Stimulated activated effector memory CD8-positive, alpha-beta T cell treated with anti-CD3 and anti-CD28 coated beads, Interleukin-12 subunit alpha, Interleukin-12 subunit beta, amount 100 ng/mL, for 72 hours (primary cell): Measurements from ENCODE around the gene NDUFAF2.
A peak's percentile ranks its signal among the peaks of the same experiment; 100 is the strongest.
"Not testable (repeated sequence)": the region's sequence is repeated elsewhere in the genome, so short reads cannot be mapped to it uniquely, and the experiment has no call there.

Experiments used
- ATAC-seq: fragments of 150-1000 bp; cut with Tn5 transposase; 2 replicates; pipeline ENCODE4 v1.10.0; 2021
- DNase-seq, 2 donors: peaks; one replicate each; pipeline ENCODE4 v3.0.0; 2021 to 2022; ENCODE audit warnings: low spot score in 2 of 2
- H3K27ac Mint-ChIP-seq: one replicate; pipeline ENCODE4 v1.8.0; 2022; ENCODE audit warnings: mild to moderate bottlenecking, mixed read lengths
- H3K36me3 Mint-ChIP-seq: one replicate; pipeline ENCODE4 v1.8.0; 2022; ENCODE audit warnings: mild to moderate bottlenecking, mixed read lengths
- H3K4me1 Mint-ChIP-seq: one replicate; pipeline ENCODE4 v1.8.0; 2022; ENCODE audit warnings: mixed read lengths
- H3K4me3 Mint-ChIP-seq: one replicate; pipeline ENCODE4 v1.8.0; 2022; ENCODE audit warnings: mild to moderate bottlenecking, mixed read lengths
- H3K9me3 Mint-ChIP-seq: one replicate; pipeline ENCODE4 v1.8.0; 2022; ENCODE audit warnings: mixed read lengths

The NDUFAF2 gene

GRCh38 chr5:60972231-60972630 is 27.2 kb downstream of the NDUFAF2 start:
- no peaks in the 10 kb centered on the region for H3K36me3 Mint-ChIP-seq
- H3K9me3 Mint-ChIP-seq, result peaks cover 23% of the 10 kb centered on the region
- peaks cover 17% of the 10 kb centered on the region for H3K4me1 Mint-ChIP-seq
- ATAC-seq, result peak; percentile 100
- H3K4me3 Mint-ChIP-seq, result no peak overlapping the region
- no peak for DNase-seq
- no peak overlapping the region for H3K27ac Mint-ChIP-seq

- H3K9me3 Mint-ChIP-seq, result peaks cover 21% of the 10 kb centered on the region
- no peak for DNase-seq
- no peak overlapping the region for H3K4me3 Mint-ChIP-seq
- ATAC-seq, result no peak
- H3K27ac Mint-ChIP-seq, result no peak overlapping the region
- peaks cover 20% of the 10 kb centered on the region for H3K4me1 Mint-ChIP-seq
- H3K36me3 Mint-ChIP-seq, result no peaks in the 10 kb centered on the region
Measured at GRCh38 chr5:60977956-60978737, 33.1 kb downstream of the NDUFAF2 start.

- ATAC-seq, result no peak
- H3K36me3 Mint-ChIP-seq, result no peaks in the 10 kb centered on the region
Measured at GRCh38 chr5:60978968-60979367, 34.0 kb downstream of the NDUFAF2 start.

GRCh38 chr5:60980511-60980910 is 35.5 kb downstream of the NDUFAF2 start:
- peaks cover 26% of the 10 kb centered on the region for H3K9me3 Mint-ChIP-seq
- no peak overlapping the region for H3K4me3 Mint-ChIP-seq
- peaks cover 19% of the 10 kb centered on the region for H3K4me1 Mint-ChIP-seq
- DNase-seq (no peak), ATAC-seq (no peak)
- no peaks in the 10 kb centered on the region for H3K36me3 Mint-ChIP-seq
- no peak overlapping the region for H3K27ac Mint-ChIP-seq

More at GRCh38 chr5:60978968-60979367, 34.0 kb downstream of the NDUFAF2 start:
- no peak for DNase-seq
- peaks cover 21% of the 10 kb centered on the region for H3K9me3 Mint-ChIP-seq
- peaks cover 20% of the 10 kb centered on the region for H3K4me1 Mint-ChIP-seq
- no peak overlapping the region for H3K4me3 Mint-ChIP-seq
- H3K27ac Mint-ChIP-seq, result no peak overlapping the region

- not testable (repeated sequence) for DNase-seq, H3K4me3 Mint-ChIP-seq, ATAC-seq, H3K36me3 Mint-ChIP-seq, H3K27ac Mint-ChIP-seq
- Mint-ChIP-seq H3K4me1 (peaks cover 18% of the 10 kb centered on the region), H3K9me3 (peaks cover 40% of the 10 kb centered on the region)
Measured at GRCh38 chr5:60982127-60982526, 37.1 kb downstream of the NDUFAF2 start.

- ATAC-seq, result no peak
- Mint-ChIP-seq H3K36me3 (peaks cover 5% of the 10 kb centered on the region), H3K9me3 (peaks cover 37% of the 10 kb centered on the region), H3K27ac (no peak overlapping the region), H3K4me1 (peaks cover 11% of the 10 kb centered on the region), H3K4me3 (no peak overlapping the region)
- no peak for DNase-seq
Measured at GRCh38 chr5:60989790-60990189, 44.8 kb downstream of the NDUFAF2 start.

GRCh38 chr5:60992871-60993270 is 47.9 kb downstream of the NDUFAF2 start:
- DNase-seq, result no peak
- H3K4me1 Mint-ChIP-seq, result peaks cover 20% of the 10 kb centered on the region
- H3K9me3 Mint-ChIP-seq, result peaks cover 18% of the 10 kb centered on the region
- H3K36me3 Mint-ChIP-seq, result no peaks in the 10 kb centered on the region
- no peak for ATAC-seq
- H3K27ac Mint-ChIP-seq, result no peak overlapping the region
- H3K4me3 Mint-ChIP-seq, result no peak overlapping the region

GRCh38 chr5:60993425-60993824 is 48.4 kb downstream of the NDUFAF2 start:
- Mint-ChIP-seq H3K4me3 (no peak overlapping the region), H3K9me3 (peaks cover 15% of the 10 kb centered on the region), H3K36me3 (no peaks in the 10 kb centered on the region), H3K27ac (no peak overlapping the region), H3K4me1 (peaks cover 20% of the 10 kb centered on the region)
- DNase-seq, result no peak
- no peak for ATAC-seq

- DNase-seq (no peak), ATAC-seq (no peak)
- Mint-ChIP-seq H3K27ac (peak overlapping the region; percentile 59), H3K4me1 (peaks cover 20% of the 10 kb centered on the region), H3K4me3 (no peak overlapping the region), H3K36me3 (no peaks in the 10 kb centered on the region), H3K9me3 (peaks cover 15% of the 10 kb centered on the region)
Measured at GRCh38 chr5:60993875-60994571, 49.0 kb downstream of the NDUFAF2 start.

- H3K4me1 Mint-ChIP-seq, result peaks cover 20% of the 10 kb centered on the region
- DNase-seq, result no peak
Measured at GRCh38 chr5:60996368-60996767, 51.4 kb downstream of the NDUFAF2 start.

GRCh38 chr5:60997721-60998120 is 52.7 kb downstream of the NDUFAF2 start:
- Mint-ChIP-seq H3K36me3 (no peaks in the 10 kb centered on the region), H3K27ac (no peak overlapping the region), H3K4me1 (peaks cover 20% of the 10 kb centered on the region), H3K9me3 (peaks cover 5% of the 10 kb centered on the region), H3K4me3 (no peak overlapping the region)
- no peak for ATAC-seq
- no peak for DNase-seq

More at GRCh38 chr5:60996368-60996767, 51.4 kb downstream of the NDUFAF2 start:
- Mint-ChIP-seq H3K4me3 (no peak overlapping the region), H3K36me3 (no peaks in the 10 kb centered on the region), H3K9me3 (peaks cover 6% of the 10 kb centered on the region), H3K27ac (no peak overlapping the region)
- ATAC-seq, result no peak

GRCh38 chr5:61000887-61001286 is 55.9 kb downstream of the NDUFAF2 start:
- ATAC-seq (no peak), DNase-seq (no peak)
- Mint-ChIP-seq H3K4me1 (peaks cover 5% of the 10 kb centered on the region), H3K36me3 (no peaks in the 10 kb centered on the region), H3K27ac (no peak overlapping the region), H3K4me3 (no peak overlapping the region), H3K9me3 (no peaks in the 10 kb centered on the region)

- no peak overlapping the region for H3K4me3 Mint-ChIP-seq
- H3K9me3 Mint-ChIP-seq, result no peaks in the 10 kb centered on the region
- DNase-seq (no peak), ATAC-seq (no peak)
- no peaks in the 10 kb centered on the region for H3K4me1 Mint-ChIP-seq
- no peak overlapping the region for H3K27ac Mint-ChIP-seq
- no peaks in the 10 kb centered on the region for H3K36me3 Mint-ChIP-seq
Measured at GRCh38 chr5:61001647-61002046, 56.6 kb downstream of the NDUFAF2 start.

- Mint-ChIP-seq H3K9me3 (no peaks in the 10 kb centered on the region), H3K4me1 (no peaks in the 10 kb centered on the region), H3K4me3 (no peak overlapping the region), H3K36me3 (no peaks in the 10 kb centered on the region), H3K27ac (no peak overlapping the region)
- no peak for ATAC-seq
- no peak for DNase-seq
Measured at GRCh38 chr5:61002611-61003355, 57.8 kb downstream of the NDUFAF2 start.

- no peak for DNase-seq
- Mint-ChIP-seq H3K36me3 (no peaks in the 10 kb centered on the region), H3K4me3 (no peak overlapping the region), H3K27ac (no peak overlapping the region), H3K4me1 (no peaks in the 10 kb centered on the region), H3K9me3 (no peaks in the 10 kb centered on the region)
- ATAC-seq, result no peak
Measured at GRCh38 chr5:61004448-61004847, 59.4 kb downstream of the NDUFAF2 start.
